GM19240 (cell line): ENCODE results near the gene UBR7.

Experiments
- DNase-seq: peaks from one replicate; pipeline ENCODE4 v3.0.0; 2011; ENCODE audit warnings: low spot score; ENCODE audit not compliant: insufficient read length

Gene UBR7

GRCh38 chr14:93246534-93246933 is 39.5 kb downstream of the UBR7 start:
- DNase-seq, result no peak

- DNase-seq, result no peak
These were observed 42.2 kb downstream of the UBR7 start for GRCh38 chr14:93249128-93249831.

GRCh38 chr14:93262446-93262845 is 55.4 kb downstream of the UBR7 start:
- no peak for DNase-seq

- DNase-seq, result no peak
These were observed 56.4 kb downstream of the UBR7 start for GRCh38 chr14:93263416-93263815.

GRCh38 chr14:93266127-93266526 is 59.1 kb downstream of the UBR7 start:
- DNase-seq, result no peak

GRCh38 chr14:93267149-93267711 is 60.2 kb downstream of the UBR7 start:
- DNase-seq, result no peak

- DNase-seq, result no peak
These were observed 61.4 kb downstream of the UBR7 start for GRCh38 chr14:93268406-93268805.

- DNase-seq, result no peak
These were observed 62.4 kb downstream of the UBR7 start for GRCh38 chr14:93269341-93270068.

GRCh38 chr14:93271111-93271510 is 64.1 kb downstream of the UBR7 start:
- no peak for DNase-seq

GRCh38 chr14:93274055-93274806 is 67.2 kb downstream of the UBR7 start:
- DNase-seq, result no peak

GRCh38 chr14:93276031-93276716 is 69.1 kb downstream of the UBR7 start:
- DNase-seq, result no peak
